Upper lobe of right lung (tissue), 1 donor: ENCODE measurements around the gene BCAT1. TPM values are rescaled to one million over a fixed set of nuclear protein-coding genes. Genes with fewer than 3 reads are reported as not detected.

Source experiments
- ATAC-seq: fragments of 200-7000 bp; cut with Tn5 transposase; one replicate; pipeline ENCODE4 v1.9.1; 2020; ENCODE audit warnings: mild to moderate bottlenecking, moderate library complexity
- DNase-seq: peaks from one replicate; pipeline ENCODE4 v3.0.0-alpha.2; 2020
- H3K27ac ChIP-seq: fragments of 200-600 bp; one replicate; pipeline ENCODE4 v1.8.0; 2022
- H3K27me3 ChIP-seq: fragments of 200-600 bp; one replicate; pipeline ENCODE4 v1.8.0; 2022; ENCODE audit warnings: mild to moderate bottlenecking
- H3K36me3 ChIP-seq: fragments of 200-600 bp; one replicate; pipeline ENCODE4 v1.8.0; 2022
- H3K4me1 ChIP-seq: fragments of 200-600 bp; one replicate; pipeline ENCODE4 v1.8.0; 2022
- H3K4me3 ChIP-seq: fragments of 200-600 bp; one replicate; pipeline ENCODE4 v1.8.0; 2022; ENCODE audit warnings: mild to moderate bottlenecking
- H3K9me3 ChIP-seq: fragments of 200-600 bp; one replicate; pipeline ENCODE4 v1.8.0; 2022
- intact Hi-C: fragments of 100-400 bp; cut with DNase I; formaldehyde crosslinking; loops from one replicate; pipeline ENCODE4 v1.11.0; 2022
- total RNA-seq: library from RNA; stranded (reverse); fragmentation: NEBNext Ultra II Directional; extraction: Animal tissue kit (Norgen Biotek cat#: 25700); gene quantifications from one replicate; pipeline ENCODE4 v1.2.1, GENCODE V29; 2021
- TF ChIP-seq, protein P1 (sequence below): fragments of 200-600 bp; IDR thresholded peaks from one replicate; pipeline ENCODE4 v1.8.0; 2022; ENCODE audit warnings: antibody characterized with exemption
- donor health status: DM: no; HTN: yes; CAD: no; lungs with severe emphysema.

BCAT1 gene
- total RNA-seq, 1 donor from 2014 or later: 82.5 TPM

DNA sequence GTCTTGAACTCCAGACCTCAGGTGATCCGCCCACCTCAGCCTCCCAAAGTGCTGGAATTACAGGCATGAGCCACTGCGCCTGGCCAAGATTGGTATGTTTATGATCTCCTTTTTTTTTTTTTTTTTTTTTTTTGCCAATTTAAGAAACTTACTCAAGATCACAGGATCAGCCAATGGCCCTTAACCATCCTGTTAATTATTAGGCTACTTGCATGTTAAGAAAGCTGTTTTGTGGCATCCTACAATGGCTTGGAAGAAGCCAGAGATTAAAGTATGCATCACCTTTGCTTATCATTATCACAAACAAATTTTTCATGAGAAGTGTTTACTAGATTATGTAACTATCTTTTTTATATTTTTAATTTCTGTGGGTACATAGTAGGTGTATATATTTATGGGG lies 140.2 kb downstream of the BCAT1 start:
- Histone ChIP-seq H3K9me3 (no peaks in the 10 kb centered on the region), H3K27me3 (no peaks in the 10 kb centered on the region), H3K4me1 (no peaks in the 10 kb centered on the region), H3K4me3 (no peak overlapping the region), H3K27ac (no peak overlapping the region), H3K36me3 (no peaks in the 10 kb centered on the region)
- TF ChIP-seq, protein P1, sequence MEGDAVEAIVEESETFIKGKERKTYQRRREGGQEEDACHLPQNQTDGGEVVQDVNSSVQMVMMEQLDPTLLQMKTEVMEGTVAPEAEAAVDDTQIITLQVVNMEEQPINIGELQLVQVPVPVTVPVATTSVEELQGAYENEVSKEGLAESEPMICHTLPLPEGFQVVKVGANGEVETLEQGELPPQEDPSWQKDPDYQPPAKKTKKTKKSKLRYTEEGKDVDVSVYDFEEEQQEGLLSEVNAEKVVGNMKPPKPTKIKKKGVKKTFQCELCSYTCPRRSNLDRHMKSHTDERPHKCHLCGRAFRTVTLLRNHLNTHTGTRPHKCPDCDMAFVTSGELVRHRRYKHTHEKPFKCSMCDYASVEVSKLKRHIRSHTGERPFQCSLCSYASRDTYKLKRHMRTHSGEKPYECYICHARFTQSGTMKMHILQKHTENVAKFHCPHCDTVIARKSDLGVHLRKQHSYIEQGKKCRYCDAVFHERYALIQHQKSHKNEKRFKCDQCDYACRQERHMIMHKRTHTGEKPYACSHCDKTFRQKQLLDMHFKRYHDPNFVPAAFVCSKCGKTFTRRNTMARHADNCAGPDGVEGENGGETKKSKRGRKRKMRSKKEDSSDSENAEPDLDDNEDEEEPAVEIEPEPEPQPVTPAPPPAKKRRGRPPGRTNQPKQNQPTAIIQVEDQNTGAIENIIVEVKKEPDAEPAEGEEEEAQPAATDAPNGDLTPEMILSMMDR: no peak
- DNase-seq: no peak
- intact Hi-C loops: no loop called here
- ATAC-seq: no peak

DNA sequence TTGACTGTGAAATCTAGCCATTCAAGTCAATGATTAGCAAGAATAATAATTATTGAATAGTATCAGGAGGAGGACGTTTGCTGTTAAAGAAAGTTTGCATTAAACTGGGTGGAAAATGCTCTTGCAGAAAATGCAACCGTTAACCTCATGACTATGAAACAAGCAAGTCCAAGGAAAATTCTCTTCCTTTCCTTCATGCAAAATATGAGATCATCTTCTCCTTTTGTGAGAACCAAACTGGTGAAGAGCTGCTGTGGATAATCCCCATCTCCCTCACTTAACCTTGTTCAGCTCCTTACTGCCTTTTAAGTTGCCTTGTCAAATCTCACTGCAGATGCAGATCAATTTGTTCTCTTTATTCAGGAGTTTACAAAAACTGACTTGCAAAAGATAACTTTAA lies 142.5 kb downstream of the BCAT1 start:
- intact Hi-C loops: no loop called here
- no peaks in the 10 kb centered on the region for H3K27me3 ChIP-seq
- TF ChIP-seq, protein P1: no peak
- DNase-seq (no peak), ATAC-seq (no peak)
- H3K27ac ChIP-seq: no peak overlapping the region
- H3K36me3 ChIP-seq: no peaks in the 10 kb centered on the region
- no peak overlapping the region for H3K4me3 ChIP-seq
- H3K9me3 ChIP-seq: no peaks in the 10 kb centered on the region
- no peaks in the 10 kb centered on the region for H3K4me1 ChIP-seq

DNA sequence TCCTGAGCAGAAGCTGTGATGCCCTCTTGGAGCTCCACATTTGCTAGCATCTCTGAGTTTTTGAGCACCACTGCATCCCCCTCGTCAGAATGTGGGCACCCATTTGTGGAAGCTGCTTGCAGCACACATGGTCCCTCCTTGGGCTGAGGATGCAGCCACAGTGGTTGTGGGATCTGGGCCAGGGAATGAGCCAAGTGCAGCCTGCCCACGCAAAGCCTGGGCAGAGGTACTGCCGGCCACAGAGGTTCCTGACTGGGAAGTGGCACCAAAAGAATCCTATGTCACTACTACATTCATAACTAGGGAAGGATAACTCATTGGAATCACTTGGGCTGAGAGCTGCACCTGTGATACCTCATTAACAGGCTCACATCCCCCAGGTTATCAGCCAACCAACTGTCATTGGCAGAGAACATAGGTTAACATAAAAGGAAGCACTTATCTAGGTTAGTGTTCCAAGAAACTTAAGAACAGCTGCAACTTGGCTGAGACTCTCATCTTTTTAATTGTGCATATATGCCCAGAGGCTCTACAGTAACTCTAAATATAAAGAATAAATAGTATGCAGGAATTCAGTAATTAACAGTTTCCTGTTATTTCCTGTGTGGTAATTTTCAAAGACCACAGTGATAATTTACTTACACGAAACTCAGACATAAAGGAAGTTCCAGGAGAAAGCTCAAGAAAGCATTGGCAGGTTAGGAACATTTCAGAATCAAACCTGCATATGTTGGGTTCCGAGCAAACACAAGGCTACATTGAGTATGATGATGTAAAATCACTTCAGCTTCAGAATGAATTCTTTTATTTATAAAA lies 145.3 kb downstream of the BCAT1 start:
- ATAC-seq (peak; percentile 54), DNase-seq (no peak)
- no peaks in the 10 kb centered on the region for H3K27me3 ChIP-seq
- H3K4me1 ChIP-seq: no peaks in the 10 kb centered on the region
- H3K9me3 ChIP-seq: no peaks in the 10 kb centered on the region
- H3K36me3 ChIP-seq: no peaks in the 10 kb centered on the region
- TF ChIP-seq, protein P1: no peak
- H3K4me3 ChIP-seq: no peak overlapping the region
- H3K27ac ChIP-seq: no peak overlapping the region
- intact Hi-C loops: no loop called here

DNA sequence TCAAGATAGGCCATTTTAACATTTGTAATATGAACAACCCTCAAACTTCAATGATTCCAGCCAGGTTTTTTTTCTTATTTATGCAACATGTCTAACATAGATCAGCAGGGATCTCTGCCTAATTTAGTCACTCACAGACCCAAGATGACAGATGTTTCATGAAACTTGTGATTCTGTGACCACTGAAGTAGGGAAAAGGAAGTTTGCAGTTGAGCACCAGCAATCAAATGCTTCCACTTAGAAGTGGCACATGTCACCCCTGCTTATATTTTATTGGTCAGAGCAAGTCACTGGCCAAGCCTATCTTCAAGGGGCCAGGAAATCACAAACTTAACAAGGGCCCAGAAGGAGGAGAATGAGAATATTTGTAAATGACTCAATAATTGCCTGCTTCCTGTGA lies 150.6 kb downstream of the BCAT1 start:
- Histone ChIP-seq H3K27ac (no peak overlapping the region), H3K4me1 (no peaks in the 10 kb centered on the region), H3K9me3 (no peaks in the 10 kb centered on the region), H3K27me3 (no peaks in the 10 kb centered on the region), H3K36me3 (no peaks in the 10 kb centered on the region), H3K4me3 (no peak overlapping the region)
- no peak for DNase-seq
- TF ChIP-seq, protein P1: no peak
- intact Hi-C loops: no loop called here
- ATAC-seq: peak; percentile 46

DNA sequence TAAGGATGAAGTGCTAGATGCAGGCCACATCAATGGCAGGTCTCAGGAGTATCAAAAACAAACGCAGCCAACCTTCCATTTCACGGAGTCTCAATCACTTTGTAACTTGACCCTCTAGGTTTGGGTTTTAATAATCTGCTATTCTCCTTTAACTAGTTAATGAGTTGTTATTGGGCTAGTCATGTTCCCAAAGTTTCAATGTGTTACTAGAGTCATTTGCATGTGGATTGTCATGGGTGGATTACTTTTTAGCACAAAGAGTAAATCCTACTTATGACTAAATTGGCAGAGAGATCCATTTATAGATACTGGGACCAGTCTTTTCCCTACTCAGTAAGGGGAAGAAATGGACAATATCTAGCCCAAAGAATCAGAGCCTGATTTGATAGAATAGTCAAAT lies 151.0 kb downstream of the BCAT1 start:
- no peaks in the 10 kb centered on the region for H3K9me3 ChIP-seq
- H3K36me3 ChIP-seq: no peaks in the 10 kb centered on the region
- TF ChIP-seq, protein P1: no peak
- no peaks in the 10 kb centered on the region for H3K4me1 ChIP-seq
- intact Hi-C loops: no loop called here
- no peak overlapping the region for H3K4me3 ChIP-seq
- DNase-seq: no peak
- no peak overlapping the region for H3K27ac ChIP-seq
- no peaks in the 10 kb centered on the region for H3K27me3 ChIP-seq
- no peak for ATAC-seq
